ENCODE results near the gene NMNAT3.

DNA sequence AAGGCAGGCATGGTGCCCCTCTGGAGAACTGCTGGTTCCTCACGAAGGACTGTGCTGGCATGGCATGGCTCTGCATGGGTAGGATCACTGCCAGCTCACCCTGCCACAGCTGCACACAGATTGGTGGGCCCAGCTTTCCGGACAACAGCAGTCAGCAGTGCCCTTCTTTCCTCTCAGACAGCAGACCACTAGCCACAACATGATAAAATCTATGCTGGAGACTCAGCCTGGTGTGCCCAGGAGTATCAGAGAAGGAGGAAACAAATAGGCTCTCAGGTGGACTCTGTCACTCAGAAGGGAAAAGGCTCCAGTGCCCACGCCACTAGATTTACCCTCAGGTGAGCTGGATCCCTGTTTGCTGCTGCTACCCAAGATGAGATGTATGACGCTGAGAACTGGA is 4.9 kb downstream of the NMNAT3 start:
- TF ChIP-seq, protein P1, sequence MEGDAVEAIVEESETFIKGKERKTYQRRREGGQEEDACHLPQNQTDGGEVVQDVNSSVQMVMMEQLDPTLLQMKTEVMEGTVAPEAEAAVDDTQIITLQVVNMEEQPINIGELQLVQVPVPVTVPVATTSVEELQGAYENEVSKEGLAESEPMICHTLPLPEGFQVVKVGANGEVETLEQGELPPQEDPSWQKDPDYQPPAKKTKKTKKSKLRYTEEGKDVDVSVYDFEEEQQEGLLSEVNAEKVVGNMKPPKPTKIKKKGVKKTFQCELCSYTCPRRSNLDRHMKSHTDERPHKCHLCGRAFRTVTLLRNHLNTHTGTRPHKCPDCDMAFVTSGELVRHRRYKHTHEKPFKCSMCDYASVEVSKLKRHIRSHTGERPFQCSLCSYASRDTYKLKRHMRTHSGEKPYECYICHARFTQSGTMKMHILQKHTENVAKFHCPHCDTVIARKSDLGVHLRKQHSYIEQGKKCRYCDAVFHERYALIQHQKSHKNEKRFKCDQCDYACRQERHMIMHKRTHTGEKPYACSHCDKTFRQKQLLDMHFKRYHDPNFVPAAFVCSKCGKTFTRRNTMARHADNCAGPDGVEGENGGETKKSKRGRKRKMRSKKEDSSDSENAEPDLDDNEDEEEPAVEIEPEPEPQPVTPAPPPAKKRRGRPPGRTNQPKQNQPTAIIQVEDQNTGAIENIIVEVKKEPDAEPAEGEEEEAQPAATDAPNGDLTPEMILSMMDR (IDR thresholded peaks at IDR 0.05; ENCODE audit: low read depth, low read length, poor library complexity, severe bottlenecking), result no peak
- no peak for TF ChIP-seq EZH2phosphoT487 (IDR thresholded peaks at IDR 0.05; ENCODE audit: borderline replicate concordance, low read length)
